Measurements from ENCODE around the gene IMPG1. TPM values are rescaled to one million over a fixed set of nuclear protein-coding genes. Genes with fewer than 3 reads are reported as not detected.

IMPG1 gene
- polyA plus RNA-seq, 3 donors = not detected

DNA sequence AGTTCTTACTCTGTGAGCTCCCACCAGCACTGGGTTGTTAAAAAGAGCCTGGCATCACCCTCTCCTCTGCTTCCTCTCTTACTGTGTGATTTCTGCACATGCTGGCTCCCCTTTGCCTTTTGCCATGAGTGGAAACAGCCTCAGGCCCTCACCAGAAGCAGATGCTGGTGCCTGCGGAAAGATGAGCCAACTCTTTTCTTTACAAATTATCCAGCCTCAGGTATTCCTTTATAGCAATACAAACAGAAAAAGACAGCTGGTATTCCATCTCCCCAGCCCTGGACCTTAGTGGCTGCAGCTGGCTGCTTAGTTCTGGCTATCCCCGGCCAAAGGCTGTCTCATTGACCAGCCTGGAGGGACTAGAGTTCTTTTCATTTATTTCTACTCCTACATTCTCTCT lies 129.1 kb downstream of the IMPG1 start:
- H3K27me3 Mint-ChIP-seq (ENCODE audit: low read depth in 3 of 3) = peaks cover 0 to 1% (median 0%) of the 10 kb centered on the region in 3 donors
- H3K27ac Mint-ChIP-seq = peak overlapping the region in 1 of 7 donors; percentile 11
- no peaks in the 10 kb centered on the region for H3K79me2 ChIP-seq (ENCODE audit: insufficient read depth, low read length)
- peaks cover 0 to 2% (median 0%) of the 10 kb centered on the region in 7 donors for H3K9me3 Mint-ChIP-seq
- H3K9ac ChIP-seq (ENCODE audit: insufficient read depth, low read length, poor library complexity, severe bottlenecking) = no peak overlapping the region
- no peak overlapping the region for H2AFZ ChIP-seq (ENCODE audit: insufficient read depth, low read depth, low read length, poor library complexity, severe bottlenecking)
- no peak overlapping the region for H3K27ac ChIP-seq (ENCODE audit: low read depth in 1 of 2, low read length in 2 of 2)
- no peak for TF ChIP-seq CTCF (IDR thresholded peaks at IDR 0.05)
- no peaks in the 10 kb centered on the region for H3K4me1 ChIP-seq (ENCODE audit: control insufficient read depth in 1 of 2, insufficient read depth in 2 of 2, low read length in 2 of 2)
- H3K4me3 Mint-ChIP-seq = no peak overlapping the region
- DNase-seq = no peak
- 90% methylated on average over 2 of the region's 2 CpGs for WGBS (ENCODE audit: insufficient coverage)
- no peaks in the 10 kb centered on the region for H3K9me3 ChIP-seq (replicated peaks in 1 of 2; ENCODE audit: control insufficient read depth in 1 of 2, insufficient read depth in 1 of 2, low read length in 2 of 2)
- no peaks in the 10 kb centered on the region for H3K36me3 ChIP-seq (replicated peaks in 1 of 2; ENCODE audit: control insufficient read depth in 1 of 2, insufficient read depth in 2 of 2, low read length in 2 of 2)
- intact Hi-C loops (cut with micrococcal nuclease) = no loop called here
- no peaks in the 10 kb centered on the region for H3K4me1 Mint-ChIP-seq
- H3K36me3 Mint-ChIP-seq = no peaks in the 10 kb centered on the region
- H3K27me3 ChIP-seq (ENCODE audit: control insufficient read depth in 2 of 2, insufficient read depth in 2 of 2, low read length in 2 of 2) = no peaks in the 10 kb centered on the region
- no peak overlapping the region for H3K4me3 ChIP-seq (replicated peaks in 1 of 3; ENCODE audit: low read depth in 2 of 3, low read length in 3 of 3)
- H4K20me1 ChIP-seq (ENCODE audit: insufficient read depth, low read length) = no peaks in the 10 kb centered on the region
- no peak overlapping the region for H3K4me2 ChIP-seq (replicated peaks; ENCODE audit: extremely low read depth, low read length, poor library complexity, severe bottlenecking)

- H3K27me3 Mint-ChIP-seq (ENCODE audit: low read depth in 3 of 3) = peaks cover 4 to 5% (median 4%) of the 10 kb centered on the region in 3 donors
- H3K4me1 ChIP-seq (ENCODE audit: control insufficient read depth in 1 of 2, insufficient read depth in 2 of 2, low read length in 2 of 2) = no peaks in the 10 kb centered on the region
Measured at GRCh38 chr6:75941509-75941908, 131.0 kb downstream of the IMPG1 start.

More at GRCh38 chr6:75941509-75941908, 131.0 kb downstream of the IMPG1 start:
- no peaks in the 10 kb centered on the region for H3K79me2 ChIP-seq (ENCODE audit: insufficient read depth, low read length)
- Mint-ChIP-seq H3K9me3 (peaks cover 0 to 2% (median 0%) of the 10 kb centered on the region in 7 donors), H3K4me1 (no peaks in the 10 kb centered on the region), H3K27ac (no peak overlapping the region), H3K36me3 (no peaks in the 10 kb centered on the region), H3K4me3 (no peak overlapping the region)
- H3K9me3 ChIP-seq (replicated peaks in 1 of 2; ENCODE audit: control insufficient read depth in 1 of 2, insufficient read depth in 1 of 2, low read length in 2 of 2) = no peaks in the 10 kb centered on the region
- H3K27me3 ChIP-seq (ENCODE audit: control insufficient read depth in 2 of 2, insufficient read depth in 2 of 2, low read length in 2 of 2) = no peaks in the 10 kb centered on the region
- no peak overlapping the region for H2AFZ ChIP-seq (ENCODE audit: insufficient read depth, low read depth, low read length, poor library complexity, severe bottlenecking)
- H3K4me2 ChIP-seq (replicated peaks; ENCODE audit: extremely low read depth, low read length, poor library complexity, severe bottlenecking) = no peak overlapping the region
- intact Hi-C loops (cut with micrococcal nuclease) = no loop called here
- no peaks in the 10 kb centered on the region for H3K36me3 ChIP-seq (replicated peaks in 1 of 2; ENCODE audit: control insufficient read depth in 1 of 2, insufficient read depth in 2 of 2, low read length in 2 of 2)
- no CpG with 5 or more reads among the region's 1 CpG for WGBS (ENCODE audit: insufficient coverage)
- no peaks in the 10 kb centered on the region for H4K20me1 ChIP-seq (ENCODE audit: insufficient read depth, low read length)
- no peak for DNase-seq
- no peak overlapping the region for H3K9ac ChIP-seq (ENCODE audit: insufficient read depth, low read length, poor library complexity, severe bottlenecking)
- TF ChIP-seq CTCF (IDR thresholded peaks at IDR 0.05) = no peak
- no peak overlapping the region for H3K27ac ChIP-seq (ENCODE audit: low read depth in 1 of 2, low read length in 2 of 2)
- no peak overlapping the region for H3K4me3 ChIP-seq (replicated peaks in 1 of 3; ENCODE audit: low read depth in 2 of 3, low read length in 3 of 3)
